Fibroblast of peridontal ligament (primary cell): ENCODE results near the gene CTDSPL.

ENCODE experiments used
- DNase-seq: peaks from one replicate; pipeline ENCODE4 v3.0.0-alpha.2; 2010; ENCODE audit errors: extremely low read depth

Gene CTDSPL

DNA sequence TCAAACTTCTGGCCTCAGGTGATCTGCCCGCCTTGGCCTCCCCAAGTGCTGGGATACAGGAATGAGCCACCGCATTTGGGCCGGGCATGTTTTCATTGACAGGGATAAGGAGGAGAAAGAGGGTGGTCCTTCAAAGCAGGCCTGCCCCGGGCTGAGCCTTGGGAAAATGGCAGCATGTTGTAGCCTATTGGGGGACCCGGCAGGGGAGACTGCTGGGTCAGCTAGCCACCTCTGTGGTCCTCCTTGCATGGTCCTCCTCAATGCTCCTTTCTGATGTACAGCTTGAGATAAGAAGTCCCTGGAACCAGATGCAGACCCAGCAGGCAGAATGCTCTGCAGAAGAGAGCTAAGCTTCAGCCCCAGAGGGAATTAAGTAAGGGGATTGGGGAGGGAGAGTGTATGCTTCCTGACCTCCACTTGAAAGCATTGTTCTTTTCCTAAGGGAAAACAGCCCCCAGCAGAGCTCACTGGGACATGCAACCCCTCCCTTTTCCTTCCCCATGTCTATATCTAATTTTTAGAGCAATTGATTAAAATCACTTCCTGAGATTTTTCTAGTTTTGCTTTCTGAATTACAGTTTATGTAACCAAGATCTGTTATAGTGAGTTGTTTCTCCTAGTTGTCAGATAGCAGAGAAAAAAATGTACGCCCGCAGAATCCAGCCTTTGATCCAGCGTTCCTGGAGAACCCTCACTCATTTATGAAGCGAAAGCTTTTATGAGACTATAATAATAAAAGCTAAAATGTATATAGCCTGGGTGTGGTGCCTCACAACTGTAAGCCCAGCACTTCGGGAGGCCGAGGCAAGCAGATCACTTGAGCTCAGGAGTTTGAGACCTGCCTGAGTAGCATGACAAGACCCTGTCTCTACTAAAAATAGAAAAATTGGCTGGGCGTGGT lies 80.2 kb downstream of the CTDSPL start:
- DNase-seq = no peak

DNA sequence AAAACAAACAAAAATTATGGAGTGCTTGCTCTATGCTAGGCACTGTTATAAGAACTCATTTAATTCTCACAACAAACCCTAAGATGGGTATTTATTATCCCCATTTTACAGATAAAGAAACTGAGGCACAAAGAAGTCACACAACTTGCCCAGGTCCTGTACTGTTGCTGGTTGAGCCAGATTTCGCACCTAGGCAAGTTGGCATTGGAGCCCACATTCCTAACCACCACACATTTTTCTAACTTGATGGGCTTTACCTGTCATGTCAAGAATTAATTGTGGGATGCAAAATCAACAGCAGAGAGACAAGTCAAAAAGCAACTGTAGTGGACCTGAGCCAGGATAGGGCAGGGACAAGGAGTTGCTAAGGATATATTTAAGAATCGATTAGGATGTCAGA lies 81.0 kb downstream of the CTDSPL start:
- no peak for DNase-seq

DNA sequence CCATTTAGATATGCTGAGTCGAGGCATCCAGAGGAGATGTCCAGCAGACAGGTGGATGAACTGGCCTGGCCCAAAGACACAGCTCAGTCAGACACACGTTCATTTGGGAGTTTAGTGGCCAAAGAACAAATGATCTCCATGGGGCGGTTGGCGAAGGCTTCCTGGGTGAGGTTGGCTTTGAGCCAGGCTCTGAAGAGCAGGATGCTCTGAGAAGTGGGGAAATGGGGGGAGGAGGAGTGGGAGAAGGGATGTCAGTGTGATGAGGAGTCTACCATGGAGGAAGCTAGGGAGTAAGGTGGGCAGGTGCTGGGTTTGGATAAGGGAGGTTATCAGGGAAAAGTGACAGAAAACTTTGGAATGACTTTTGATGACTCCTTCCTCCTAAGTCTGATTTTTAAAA lies 81.4 kb downstream of the CTDSPL start:
- DNase-seq = no peak

DNA sequence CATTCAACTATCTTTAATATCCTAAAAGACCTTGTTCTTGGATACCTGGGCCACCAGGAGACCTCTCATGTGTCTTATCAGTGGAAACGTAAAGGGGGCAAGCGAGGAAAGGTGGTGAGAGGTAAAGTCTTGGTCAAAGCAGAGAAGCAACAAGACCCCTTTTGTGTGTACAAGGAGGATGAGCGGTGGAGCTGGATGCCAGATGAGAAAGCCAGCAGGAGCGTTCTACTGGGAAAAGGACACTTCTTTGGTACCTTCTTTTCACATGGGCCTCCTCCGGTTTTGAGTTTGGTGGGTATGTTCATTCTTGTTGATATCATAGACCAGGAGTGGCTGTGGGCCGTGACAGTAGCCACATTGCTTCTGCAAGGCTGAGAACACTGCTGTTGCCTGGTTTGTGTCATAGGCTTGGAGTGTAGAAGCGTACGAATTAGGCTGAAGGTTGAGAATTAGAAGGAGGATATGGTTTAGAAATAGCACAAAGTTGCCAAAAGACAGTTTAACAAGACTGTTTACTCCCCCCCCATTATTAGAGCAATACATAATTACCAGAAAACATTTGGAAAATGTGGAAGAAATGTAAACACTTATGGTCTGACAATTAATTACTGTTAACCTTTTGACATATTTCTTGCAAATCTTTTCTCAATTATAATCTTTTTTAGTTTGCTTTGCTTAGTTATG lies 82.1 kb downstream of the CTDSPL start:
- DNase-seq = no peak

DNA sequence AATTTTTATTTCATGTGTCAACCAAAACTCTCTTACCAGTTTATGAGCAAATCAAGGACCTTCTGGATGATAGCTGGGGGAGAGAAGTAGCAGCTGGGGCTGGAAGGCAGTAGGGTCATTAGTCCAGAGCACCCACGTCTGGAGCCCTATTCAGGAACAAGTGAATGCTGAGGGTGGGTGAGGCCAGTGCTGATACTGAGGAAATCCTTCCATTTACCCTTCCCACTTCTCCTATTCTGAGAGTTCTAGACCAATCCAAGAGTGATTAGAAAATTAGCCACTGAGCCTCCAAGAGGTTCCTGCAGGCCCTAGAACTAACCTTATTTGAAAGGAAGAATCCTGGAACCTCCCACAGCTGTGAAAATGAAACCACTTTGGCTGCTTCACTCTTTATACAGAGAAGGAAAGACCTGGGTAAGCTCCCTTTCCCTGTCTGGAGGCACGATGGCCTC lies 82.7 kb downstream of the CTDSPL start:
- DNase-seq = no peak

DNA sequence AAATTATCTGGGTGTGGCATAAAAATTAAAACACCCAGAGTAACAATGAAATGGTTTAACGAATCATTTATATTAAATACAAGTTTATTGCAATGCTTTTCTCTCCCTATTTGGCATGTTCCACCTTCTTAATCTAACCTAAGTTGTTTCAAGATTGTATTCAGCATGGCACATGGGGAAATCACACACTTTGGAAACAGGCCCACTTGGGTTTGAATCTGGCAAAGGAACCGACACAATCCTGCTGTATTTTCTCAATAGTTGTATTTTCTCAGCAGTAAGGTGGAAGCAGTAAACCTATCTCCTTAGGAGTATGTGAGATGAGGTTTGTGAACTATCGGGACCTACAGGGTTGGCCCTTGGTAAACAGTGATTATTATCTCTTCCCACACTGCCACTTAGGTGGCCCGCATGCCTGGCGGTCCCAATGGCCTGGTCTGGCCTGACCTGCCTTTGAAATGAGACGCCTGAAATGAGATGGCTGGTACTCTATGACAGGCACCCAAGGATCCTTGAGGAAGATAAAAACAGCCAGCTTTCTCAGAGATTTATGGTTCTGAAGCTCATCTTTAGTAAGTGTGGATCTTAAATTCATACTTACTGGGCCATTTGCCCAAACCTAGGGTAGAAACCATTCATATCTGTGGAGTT lies 83.6 kb downstream of the CTDSPL start:
- DNase-seq = no peak

DNA sequence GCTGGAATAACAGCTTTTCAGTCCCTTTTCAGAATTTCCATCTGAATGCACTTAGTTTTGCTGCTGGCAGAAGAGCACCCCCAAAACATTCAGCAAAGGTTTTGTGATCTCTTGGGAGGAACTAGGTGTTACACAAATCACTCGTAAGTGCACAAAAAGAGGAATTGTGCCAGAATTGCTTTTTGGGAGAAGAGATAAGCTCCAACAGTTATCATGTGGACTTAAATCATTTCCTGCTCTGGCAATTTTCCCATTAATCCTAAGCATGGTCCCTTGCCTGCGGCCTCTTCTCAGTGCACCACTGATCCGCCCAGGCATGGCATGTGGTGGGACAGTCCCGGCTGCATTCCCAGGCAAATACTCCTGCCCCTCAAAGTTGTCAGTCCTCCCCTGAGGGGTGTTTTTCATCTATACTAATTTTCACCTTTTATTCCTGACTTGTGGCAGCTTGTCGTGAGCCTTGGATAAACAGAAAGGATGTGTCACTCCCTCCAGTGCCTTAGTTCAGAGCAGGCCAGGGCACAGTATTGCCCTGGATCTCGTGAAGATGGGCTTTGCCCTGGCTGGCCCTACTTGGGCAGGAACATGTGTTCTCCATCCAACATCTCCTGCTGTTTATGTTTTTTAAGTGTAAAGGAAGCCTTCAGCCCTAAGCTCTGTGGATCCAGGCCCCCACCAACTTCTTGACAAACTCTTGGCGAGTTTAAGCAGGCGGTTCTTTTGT lies 84.3 kb downstream of the CTDSPL start:
- DNase-seq = peak; percentile 45

DNA sequence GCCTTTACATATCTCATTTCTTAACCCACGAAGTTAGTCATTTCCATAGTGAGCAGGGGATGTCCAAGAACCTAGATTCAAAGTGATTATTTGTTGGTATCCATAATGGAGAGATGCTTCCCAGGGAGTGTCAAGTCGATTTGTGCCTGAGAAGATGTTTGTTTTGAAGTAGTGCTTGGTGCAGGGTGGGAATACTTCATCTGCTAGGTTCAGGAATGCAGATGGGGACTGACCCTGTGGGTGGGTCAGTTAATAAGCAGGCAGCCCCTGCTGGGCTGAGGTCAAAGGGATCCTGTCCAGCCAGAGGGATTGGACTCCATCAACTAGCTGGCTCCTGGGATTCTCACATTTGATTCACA lies 84.8 kb downstream of the CTDSPL start:
- no peak for DNase-seq

DNA sequence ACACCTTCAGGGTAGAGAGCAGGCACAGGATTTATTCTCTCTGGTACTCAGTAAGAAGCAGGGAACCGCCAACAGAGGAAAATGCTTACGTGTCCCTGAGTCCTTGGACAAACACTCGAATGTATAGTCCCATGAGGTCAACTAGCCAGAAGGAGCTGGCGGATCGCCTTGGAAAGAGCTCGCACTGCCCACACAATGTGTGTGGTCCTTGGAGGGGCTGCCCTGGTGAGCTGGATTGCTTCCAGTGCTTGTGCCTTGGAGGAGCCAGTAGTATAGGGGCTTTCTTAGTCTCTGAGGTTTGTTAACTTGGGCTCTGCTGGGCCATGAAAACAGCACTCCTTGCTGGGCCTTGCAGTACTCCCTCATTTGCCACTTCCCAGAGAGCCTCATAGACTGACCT lies 88.2 kb downstream of the CTDSPL start:
- DNase-seq = peak; percentile 54

DNA sequence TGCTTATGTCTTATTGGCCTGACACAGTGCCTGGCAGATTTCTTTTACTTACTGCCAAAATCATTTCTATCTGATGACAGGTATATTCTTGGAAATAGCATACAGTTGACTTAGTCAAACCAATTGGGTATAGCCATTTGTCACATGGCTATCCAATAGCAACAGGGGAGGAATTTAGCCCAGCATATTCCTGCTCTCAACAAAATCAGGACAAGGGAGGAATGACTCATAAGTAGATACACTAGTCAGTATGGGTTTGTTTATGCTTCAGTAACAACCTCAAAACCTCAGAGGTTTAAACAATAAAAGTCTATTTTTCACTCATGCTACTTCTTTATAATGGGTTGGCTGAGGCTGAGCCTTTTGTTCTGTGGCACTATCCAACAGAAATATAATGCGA lies 90.9 kb downstream of the CTDSPL start:
- peak; percentile 55 for DNase-seq

DNA sequence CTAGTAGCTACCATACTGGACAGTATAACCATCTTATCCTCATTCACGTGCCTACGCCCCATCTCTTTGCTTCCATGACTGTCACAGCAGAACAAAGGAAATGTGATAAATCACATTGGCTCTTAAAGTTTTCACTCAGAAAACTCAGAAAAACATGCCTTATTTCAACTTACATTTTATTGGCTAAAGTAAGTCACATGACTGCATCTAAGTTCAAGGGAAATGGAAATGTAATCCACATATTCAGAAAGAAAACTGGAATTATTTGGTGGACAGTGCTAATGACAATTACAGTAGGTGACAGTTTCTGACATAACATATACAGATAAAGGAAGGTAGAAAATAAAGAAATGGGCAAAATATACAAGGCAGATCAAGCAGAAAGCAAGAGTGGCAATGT lies 91.5 kb downstream of the CTDSPL start:
- DNase-seq = no peak

DNA sequence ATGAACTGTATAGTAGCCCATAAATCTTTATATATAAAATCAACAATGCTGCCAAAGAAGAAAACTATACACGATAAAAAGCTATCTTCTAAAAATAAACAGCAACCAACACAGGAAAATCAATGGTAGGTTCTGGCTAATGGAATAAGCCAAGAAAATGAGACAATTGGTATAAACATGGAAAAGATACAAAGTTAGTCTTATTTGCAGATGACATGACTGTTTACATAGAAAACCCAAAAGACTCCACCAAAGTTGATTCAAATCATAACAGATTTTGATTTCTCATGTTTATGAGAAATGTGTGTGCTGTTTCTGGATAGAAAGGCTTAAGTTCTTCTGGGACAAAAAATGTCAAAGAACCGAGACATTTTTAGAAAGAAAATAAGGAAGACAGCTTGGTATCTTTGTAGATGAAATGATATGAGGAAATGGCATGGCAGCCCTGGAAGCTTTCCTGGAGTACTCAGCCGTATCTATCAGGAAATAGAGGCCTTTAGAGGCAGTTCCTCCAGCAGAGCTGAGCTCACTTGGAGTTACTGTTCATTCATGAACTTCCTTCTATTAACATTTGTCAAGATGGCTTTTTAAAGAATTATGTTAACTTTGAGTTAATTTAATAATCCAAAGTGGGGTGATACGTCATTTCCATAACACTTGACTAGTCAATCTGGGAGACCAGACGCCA lies 92.2 kb downstream of the CTDSPL start:
- peak; percentile 62 for DNase-seq

DNA sequence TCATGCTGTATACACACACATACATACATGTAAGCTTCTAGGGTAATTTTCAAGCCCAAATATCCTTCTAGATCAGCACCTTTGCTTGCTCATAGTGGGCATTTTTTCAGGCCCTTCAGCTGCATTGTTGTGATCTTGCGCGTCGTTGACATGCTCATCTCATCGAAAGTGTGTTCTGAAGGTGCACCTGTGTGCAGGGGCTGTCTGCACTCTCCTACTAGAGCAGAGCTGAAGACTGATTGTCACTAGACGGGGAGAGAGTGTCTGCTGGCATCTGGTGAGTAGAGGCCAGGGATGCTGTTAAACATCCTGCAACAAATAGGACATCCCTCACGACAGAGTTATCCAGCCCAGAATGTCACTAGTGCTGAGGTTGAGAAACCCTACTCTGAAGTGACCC lies 93.2 kb downstream of the CTDSPL start:
- DNase-seq = no peak

DNA sequence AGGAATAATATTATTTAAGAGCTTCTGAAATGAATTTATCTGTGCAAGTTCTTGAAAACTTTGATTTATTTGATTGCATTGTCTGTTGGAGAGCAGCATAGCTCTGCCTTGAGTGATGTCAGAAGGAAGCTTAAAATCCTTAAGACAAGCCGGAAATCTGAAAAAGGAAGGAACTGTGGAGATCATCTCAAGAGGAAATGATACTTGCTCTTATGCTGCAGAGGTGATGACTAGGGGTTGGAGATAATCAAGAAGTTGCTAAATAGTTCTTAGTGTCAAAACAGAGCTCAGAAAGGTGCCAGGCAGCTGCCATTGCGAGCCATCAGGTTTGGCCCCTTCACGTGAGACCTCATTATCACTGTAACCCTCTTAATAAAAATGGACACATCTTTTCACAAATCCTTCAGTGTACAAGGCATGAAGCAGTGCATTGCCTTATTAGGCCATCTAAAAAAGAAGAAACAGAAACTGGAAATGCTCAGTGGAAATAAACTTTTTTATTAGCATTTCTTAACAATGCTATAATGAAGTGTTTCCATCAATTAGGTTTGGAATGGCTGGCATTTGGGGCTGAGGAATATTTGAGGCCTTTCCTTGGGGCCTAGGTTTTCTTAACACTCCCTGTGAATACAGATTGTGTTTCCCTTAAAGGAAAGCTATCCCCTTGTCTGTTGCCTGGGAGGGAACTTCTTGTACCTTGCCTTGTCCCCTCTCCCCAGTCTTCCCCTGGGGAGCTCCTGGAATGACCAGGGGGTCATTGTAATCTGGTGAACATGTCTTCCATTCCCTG lies 94.4 kb downstream of the CTDSPL start:
- no peak for DNase-seq

DNA sequence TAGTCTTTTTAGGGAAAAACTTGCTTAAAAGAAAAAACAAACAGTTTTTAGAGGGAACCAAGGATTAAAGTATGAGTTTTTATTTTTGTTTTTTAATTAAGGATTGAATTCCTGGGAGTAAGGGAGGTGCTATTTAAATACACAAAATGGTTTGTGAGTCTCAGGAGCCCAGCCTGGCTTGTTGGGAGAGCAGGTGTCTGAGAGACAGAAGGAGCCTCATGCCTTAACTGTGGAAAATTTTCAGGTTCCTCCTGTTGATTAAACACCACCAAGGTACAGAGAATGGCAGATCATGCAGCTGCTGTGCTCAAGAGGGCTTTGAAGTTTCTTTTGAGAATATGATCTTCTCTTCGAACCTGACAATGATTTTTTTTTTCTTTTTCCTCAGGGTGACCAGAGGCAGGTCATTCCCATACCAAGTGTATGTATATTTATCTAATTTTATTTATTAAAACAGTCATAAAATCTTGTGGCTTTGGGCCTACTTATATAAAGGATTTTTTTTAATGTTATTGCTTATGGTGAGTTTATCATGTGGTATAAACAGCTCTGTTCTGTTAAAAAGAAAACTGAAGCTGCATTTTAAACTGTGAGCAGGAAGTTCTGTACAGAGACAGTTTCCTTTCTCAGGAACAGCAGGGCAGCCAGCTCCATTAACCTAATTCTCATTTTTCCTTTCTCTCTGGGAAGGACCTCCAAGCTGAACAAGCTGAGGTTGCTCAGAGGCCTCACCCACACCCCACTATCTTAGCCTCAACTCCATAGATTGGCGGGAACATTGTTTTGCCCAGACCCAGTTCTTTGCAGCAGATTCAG lies 95.3 kb downstream of the CTDSPL start:
- DNase-seq = no peak

DNA sequence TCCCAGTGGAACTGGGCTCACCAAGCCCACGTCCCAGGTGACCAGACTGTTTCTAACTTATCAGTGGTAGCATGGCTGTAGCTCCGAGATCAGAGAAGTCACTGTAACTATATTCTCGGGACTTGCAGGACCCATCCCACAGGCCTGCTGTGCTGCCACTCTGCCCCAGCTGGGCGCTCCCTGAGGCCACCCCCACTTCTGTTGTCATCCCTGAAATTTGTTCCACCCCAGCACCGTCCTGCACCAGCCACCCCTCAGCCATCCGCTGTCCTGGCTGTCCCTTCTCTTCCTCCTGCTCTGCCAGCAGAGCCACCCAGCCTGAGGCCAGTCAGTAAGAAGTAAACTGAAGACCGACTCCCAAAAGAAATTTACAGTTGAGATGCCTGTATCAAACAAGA lies 95.9 kb downstream of the CTDSPL start:
- no peak for DNase-seq

DNA sequence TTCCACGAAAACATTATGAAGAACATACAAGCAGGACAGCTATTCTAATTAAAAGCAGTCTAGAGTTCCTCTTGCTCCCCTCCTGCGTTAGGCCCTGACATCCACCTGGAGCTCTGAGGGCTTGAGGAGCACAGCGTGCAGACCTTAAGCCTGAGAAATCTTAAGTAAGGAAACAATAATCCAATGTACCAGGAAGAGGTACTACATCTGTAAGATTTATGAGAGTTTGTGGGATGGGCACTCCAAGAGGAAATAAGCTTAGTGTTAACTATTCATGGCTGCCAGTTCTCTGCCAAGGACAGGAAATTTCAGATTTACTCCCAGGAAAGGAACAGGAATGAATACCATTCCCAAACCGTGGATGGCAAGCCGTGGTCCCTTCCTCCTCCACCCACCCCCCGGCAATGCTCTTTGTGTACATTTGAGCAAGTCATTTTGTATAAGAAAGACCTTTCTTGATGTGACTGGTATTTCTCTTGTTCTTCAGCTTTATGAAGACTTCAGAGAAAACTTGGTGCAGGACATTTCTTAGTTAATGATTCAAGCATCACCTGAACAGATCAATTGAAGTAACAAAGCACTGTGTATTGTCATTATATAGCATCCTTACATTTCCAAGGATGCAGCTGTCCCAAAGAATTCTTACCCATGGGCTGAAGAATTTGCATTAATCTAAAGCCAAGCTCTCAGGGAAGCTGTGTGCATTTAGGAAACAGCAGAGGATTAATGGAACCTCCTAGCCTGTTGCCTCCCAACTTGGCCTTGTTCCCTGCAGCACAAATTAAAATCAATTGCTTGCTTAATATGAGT lies 100.1 kb downstream of the CTDSPL start:
- DNase-seq = no peak

DNA sequence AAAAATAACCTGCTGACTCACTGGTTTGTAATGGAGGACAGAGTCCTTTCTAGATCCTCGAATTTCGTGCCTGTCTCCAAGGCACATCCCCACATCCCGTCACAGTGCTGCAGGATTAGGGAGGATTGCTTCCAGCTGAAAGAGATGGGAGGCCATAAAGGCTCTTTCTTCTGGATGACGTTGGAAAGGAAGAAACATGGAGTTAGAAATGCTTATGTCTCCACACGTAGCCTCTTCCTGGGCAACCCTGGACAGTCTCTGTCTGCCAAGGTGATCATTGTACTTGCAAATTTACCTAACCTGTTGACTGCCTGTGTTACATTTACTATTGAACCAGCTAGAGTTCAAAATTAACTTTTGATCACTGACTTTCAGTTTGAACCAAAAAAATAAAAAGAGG lies 101.3 kb downstream of the CTDSPL start:
- DNase-seq = peak; percentile 33

DNA sequence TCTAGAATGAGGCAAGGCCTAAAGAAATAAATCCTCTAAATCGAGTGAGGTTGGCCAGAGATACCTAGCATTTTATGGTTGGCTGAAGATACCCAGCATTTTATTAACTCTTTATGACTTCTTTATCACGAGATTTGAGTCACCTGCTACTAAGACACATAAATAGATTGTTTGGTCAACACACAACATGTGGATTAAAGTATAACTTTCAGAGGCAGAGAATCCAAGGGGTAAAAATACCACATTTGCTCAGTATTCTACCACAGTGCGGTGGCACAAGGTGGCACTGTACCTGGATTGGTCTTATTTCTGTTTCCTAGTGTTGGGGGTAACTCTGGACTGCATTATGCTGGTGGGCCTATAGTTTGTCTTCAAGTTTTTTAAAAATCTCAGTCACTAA lies 102.0 kb downstream of the CTDSPL start:
- no peak for DNase-seq
